ENCODE data around the gene EPHB1.

- TF ChIP-seq, protein P1, sequence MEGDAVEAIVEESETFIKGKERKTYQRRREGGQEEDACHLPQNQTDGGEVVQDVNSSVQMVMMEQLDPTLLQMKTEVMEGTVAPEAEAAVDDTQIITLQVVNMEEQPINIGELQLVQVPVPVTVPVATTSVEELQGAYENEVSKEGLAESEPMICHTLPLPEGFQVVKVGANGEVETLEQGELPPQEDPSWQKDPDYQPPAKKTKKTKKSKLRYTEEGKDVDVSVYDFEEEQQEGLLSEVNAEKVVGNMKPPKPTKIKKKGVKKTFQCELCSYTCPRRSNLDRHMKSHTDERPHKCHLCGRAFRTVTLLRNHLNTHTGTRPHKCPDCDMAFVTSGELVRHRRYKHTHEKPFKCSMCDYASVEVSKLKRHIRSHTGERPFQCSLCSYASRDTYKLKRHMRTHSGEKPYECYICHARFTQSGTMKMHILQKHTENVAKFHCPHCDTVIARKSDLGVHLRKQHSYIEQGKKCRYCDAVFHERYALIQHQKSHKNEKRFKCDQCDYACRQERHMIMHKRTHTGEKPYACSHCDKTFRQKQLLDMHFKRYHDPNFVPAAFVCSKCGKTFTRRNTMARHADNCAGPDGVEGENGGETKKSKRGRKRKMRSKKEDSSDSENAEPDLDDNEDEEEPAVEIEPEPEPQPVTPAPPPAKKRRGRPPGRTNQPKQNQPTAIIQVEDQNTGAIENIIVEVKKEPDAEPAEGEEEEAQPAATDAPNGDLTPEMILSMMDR (CRISPR knock-in tag; IDR thresholded peaks at IDR 0.05): no peak
- TF ChIP-seq AGO1 (IDR thresholded peaks at IDR 0.05; ENCODE audit: low read depth, low read length, poor library complexity, severe bottlenecking): no peak
- TF ChIP-seq ZNF776 (CRISPR knock-in tag; IDR thresholded peaks at IDR 0.05): no peak
- no peak for TF ChIP-seq NBN (conservative IDR thresholded peaks at IDR 0.05)
- TF ChIP-seq ZFP36 (IDR thresholded peaks at IDR 0.05; ENCODE audit: borderline replicate concordance, low read depth, low read length, partially characterized antibody): no peak
- no peak for TF ChIP-seq CREB1 (IDR thresholded peaks at IDR 0.05)
- no peak for TF ChIP-seq CREB1 (CRISPR knock-in tag; IDR thresholded peaks at IDR 0.05)
- no peak for TF ChIP-seq ELF4 (CRISPR knock-in tag; IDR thresholded peaks at IDR 0.05; ENCODE audit: borderline replicate concordance)
- no peak for TF ChIP-seq PAX8 (CRISPR knock-in tag; IDR thresholded peaks at IDR 0.05; ENCODE audit: borderline replicate concordance)
- TF ChIP-seq MTA1 (CRISPR knock-in tag; IDR thresholded peaks at IDR 0.05; ENCODE audit: borderline replicate concordance): no peak
These were observed 17.7 kb upstream of the EPHB1 start for GRCh38 chr3:134777341-134777740.
